ENCODE measurements around the gene ARRDC1.

- TF ChIP-seq CTCF (IDR thresholded peaks at IDR 0.05) = no peak
- TF ChIP-seq POLR2AphosphoS5 (IDR thresholded peaks at IDR 0.05) = peak; percentile 52 to 78
- TF ChIP-seq POLR2A (IDR thresholded peaks at IDR 0.05; ENCODE audit: low read depth) = peak; percentile 7
- TF ChIP-seq EP300 (IDR thresholded peaks at IDR 0.05) = no peak
Observed at GRCh38 chr9:137618105-137619067, 12.9 kb downstream of the ARRDC1 start, which contains the start of gene EHMT1.
